ENCODE measurements around the gene MUS81. TPM values are rescaled to one million over a fixed set of nuclear protein-coding genes. Genes with fewer than 3 reads are reported as not detected.

Gene MUS81
- total and polyA plus RNA-seq, 2 of the 4 experiments (the other 2 are of a cell fraction) = 23.7 to 47.9 TPM

DNA sequence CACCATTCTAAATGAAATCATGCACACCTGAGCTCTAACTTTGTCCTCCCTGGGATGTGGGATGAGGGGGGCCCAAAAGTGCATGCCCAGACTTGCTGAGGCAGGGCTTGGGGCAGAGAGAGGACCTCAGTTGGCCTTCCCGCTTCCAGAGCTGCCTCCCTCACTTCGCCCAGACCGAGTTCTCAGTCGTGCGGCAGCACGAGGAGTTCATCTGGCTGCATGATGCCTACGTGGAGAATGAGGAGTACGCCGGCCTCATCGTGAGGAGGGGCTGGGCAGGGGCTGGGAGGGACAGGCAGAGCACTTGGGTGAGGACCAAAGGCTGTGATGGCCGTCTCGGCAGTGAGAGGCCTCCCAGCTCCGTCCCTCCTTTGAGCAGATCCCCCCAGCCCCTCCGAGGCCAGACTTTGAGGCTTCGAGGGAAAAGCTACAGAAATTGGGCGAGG lies 10.4 kb upstream of the MUS81 start:
- ChIA-PET CTCF (no interaction called here), POLR2A (ENCODE audit: unreplicated experiment) (interaction anchor here (0.5 kb wide), 1 partner anchor 11 kb away, joined by 3 read pairs; no protein-coding TSS in a partner anchor)
- no peak for DNase-seq
- peak overlapping the region; percentile 65 for H2AK9ac ChIP-seq (replicated peaks; ENCODE audit: low read depth, low read length, poor library complexity)
- no peak overlapping the region for H2BK15ac ChIP-seq (ENCODE audit: low read depth, low read length)
- H2BK5ac ChIP-seq (ENCODE audit: low read depth, low read length, poor library complexity, severe bottlenecking) = no peak overlapping the region
- peaks cover 19 to 37% of the 10 kb centered on the region in 2 experiments for H3K79me1 ChIP-seq (ENCODE audit: low read depth in 1 of 2, low read length in 2 of 2)
- no peak overlapping the region for H4K91ac ChIP-seq (ENCODE audit: insufficient read depth, low read depth, low read length)
- peaks cover 41% of the 10 kb centered on the region for H3K36me3 ChIP-seq (ENCODE audit: control insufficient read depth, insufficient read depth, low read length)
- peaks cover 18% of the 10 kb centered on the region; the same call in 1 of the 2 replicates for H3K9me1 ChIP-seq (ENCODE audit: insufficient read depth, low read length)
- no peak overlapping the region for H3K14ac ChIP-seq (replicated peaks; ENCODE audit: low read depth, low read length)
- H3K27me3 ChIP-seq (ENCODE audit: control insufficient read depth, insufficient read depth, low read length) = no peaks in the 10 kb centered on the region
- H2AFZ ChIP-seq (replicated peaks; ENCODE audit: low read length, poor library complexity) = peak overlapping the region; percentile 14
- H4K8ac ChIP-seq (ENCODE audit: low read depth in 2 of 2, low read length in 2 of 2) = no peak overlapping the region
- in situ Hi-C loops (cut with MboI; ENCODE audit: low sequenced_read_pairs) = no loop called here
- H3K4me1 ChIP-seq (ENCODE audit: control insufficient read depth, insufficient read depth, low read length) = no peaks in the 10 kb centered on the region; the same call in 1 of the 2 replicates
- H3K4me3 ChIP-seq (ENCODE audit: insufficient read depth, low read depth, low read length) = no peak overlapping the region
- H3K9ac ChIP-seq (ENCODE audit: low read depth, low read length) = no peak overlapping the region
- H3K4me2 ChIP-seq (ENCODE audit: low read depth, low read length) = no peak overlapping the region
- no peaks in the 10 kb centered on the region for H3K9me3 ChIP-seq (ENCODE audit: control insufficient read depth, insufficient read depth, low read length)
- H3K18ac ChIP-seq (ENCODE audit: low read depth, low read length) = no peak overlapping the region
- no peak overlapping the region for H2BK120ac ChIP-seq (ENCODE audit: low read depth, low read length)
- no peak overlapping the region for H4K5ac ChIP-seq (ENCODE audit: low read depth, low read length)
- ATAC-seq (ENCODE audit: low read depth) = no peak
- H3K56ac ChIP-seq (ENCODE audit: extremely low read depth, insufficient read depth, low read length) = no peak overlapping the region
- H4K20me1 ChIP-seq (ENCODE audit: insufficient read depth, low read length) = peaks cover 48% of the 10 kb centered on the region
- intact Hi-C loops (cut with micrococcal nuclease) = no loop called here
- WGBS, 2 experiments (ENCODE audit: extremely low coverage in 2 of 2, insufficient read length in 1 of 2) = 30% methylated on average over 4 of the region's 16 CpGs; no CpG with 5 or more reads in 1 of the 2 experiments
- no peak overlapping the region for H3K27ac ChIP-seq (ENCODE audit: insufficient read depth, low read length)
- H3K23ac ChIP-seq (ENCODE audit: low read depth, low read length) = peak overlapping the region; percentile 51; the same call in 1 of the 2 replicates
- H2AK5ac ChIP-seq (ENCODE audit: low read depth, low read length) = 0 out of 2 replicates have a peak overlapping the region, but pooled peaks have one; percentile 15
- TF ChIP-seq CHD1 (IDR thresholded peaks at IDR 0.05; ENCODE audit: low read depth, low read length) = no peak
- no peak for TF ChIP-seq POLR2A (IDR thresholded peaks at IDR 0.05; ENCODE audit: low read depth, low read length)
- no peak for TF ChIP-seq MAZ (IDR thresholded peaks at IDR 0.05; ENCODE audit: borderline replicate concordance, low read depth, low read length)
- TF ChIP-seq, protein P1, sequence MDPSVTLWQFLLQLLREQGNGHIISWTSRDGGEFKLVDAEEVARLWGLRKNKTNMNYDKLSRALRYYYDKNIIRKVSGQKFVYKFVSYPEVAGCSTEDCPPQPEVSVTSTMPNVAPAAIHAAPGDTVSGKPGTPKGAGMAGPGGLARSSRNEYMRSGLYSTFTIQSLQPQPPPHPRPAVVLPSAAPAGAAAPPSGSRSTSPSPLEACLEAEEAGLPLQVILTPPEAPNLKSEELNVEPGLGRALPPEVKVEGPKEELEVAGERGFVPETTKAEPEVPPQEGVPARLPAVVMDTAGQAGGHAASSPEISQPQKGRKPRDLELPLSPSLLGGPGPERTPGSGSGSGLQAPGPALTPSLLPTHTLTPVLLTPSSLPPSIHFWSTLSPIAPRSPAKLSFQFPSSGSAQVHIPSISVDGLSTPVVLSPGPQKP (IDR thresholded peaks at IDR 0.05; ENCODE audit: borderline replicate concordance, low read depth, low read length) = no peak
- TF ChIP-seq FOS (IDR thresholded peaks at IDR 0.05; ENCODE audit: low read depth, low read length) = no peak
- no peak for TF ChIP-seq NFE2L2 (IDR thresholded peaks at IDR 0.05; ENCODE audit: low read depth, low read length)
- TF ChIP-seq, protein P2, sequence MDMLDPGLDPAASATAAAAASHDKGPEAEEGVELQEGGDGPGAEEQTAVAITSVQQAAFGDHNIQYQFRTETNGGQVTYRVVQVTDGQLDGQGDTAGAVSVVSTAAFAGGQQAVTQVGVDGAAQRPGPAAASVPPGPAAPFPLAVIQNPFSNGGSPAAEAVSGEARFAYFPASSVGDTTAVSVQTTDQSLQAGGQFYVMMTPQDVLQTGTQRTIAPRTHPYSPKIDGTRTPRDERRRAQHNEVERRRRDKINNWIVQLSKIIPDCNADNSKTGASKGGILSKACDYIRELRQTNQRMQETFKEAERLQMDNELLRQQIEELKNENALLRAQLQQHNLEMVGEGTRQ (IDR thresholded peaks at IDR 0.05; ENCODE audit: low read depth, low read length) = no peak
- TF ChIP-seq MAFK (IDR thresholded peaks at IDR 0.05; ENCODE audit: low read depth, low read length) = no peak
- TF ChIP-seq RAD21 (IDR thresholded peaks at IDR 0.05; ENCODE audit: low read length) = no peak
- TF ChIP-seq RCOR1 (IDR thresholded peaks at IDR 0.05; ENCODE audit: insufficient replicate concordance, low read length) = no peak
- no peak for TF ChIP-seq SMC3 (IDR thresholded peaks at IDR 0.05; ENCODE audit: low read depth, low read length)
- TF ChIP-seq, protein P3, sequence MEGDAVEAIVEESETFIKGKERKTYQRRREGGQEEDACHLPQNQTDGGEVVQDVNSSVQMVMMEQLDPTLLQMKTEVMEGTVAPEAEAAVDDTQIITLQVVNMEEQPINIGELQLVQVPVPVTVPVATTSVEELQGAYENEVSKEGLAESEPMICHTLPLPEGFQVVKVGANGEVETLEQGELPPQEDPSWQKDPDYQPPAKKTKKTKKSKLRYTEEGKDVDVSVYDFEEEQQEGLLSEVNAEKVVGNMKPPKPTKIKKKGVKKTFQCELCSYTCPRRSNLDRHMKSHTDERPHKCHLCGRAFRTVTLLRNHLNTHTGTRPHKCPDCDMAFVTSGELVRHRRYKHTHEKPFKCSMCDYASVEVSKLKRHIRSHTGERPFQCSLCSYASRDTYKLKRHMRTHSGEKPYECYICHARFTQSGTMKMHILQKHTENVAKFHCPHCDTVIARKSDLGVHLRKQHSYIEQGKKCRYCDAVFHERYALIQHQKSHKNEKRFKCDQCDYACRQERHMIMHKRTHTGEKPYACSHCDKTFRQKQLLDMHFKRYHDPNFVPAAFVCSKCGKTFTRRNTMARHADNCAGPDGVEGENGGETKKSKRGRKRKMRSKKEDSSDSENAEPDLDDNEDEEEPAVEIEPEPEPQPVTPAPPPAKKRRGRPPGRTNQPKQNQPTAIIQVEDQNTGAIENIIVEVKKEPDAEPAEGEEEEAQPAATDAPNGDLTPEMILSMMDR (conservative IDR thresholded peaks at IDR 0.05; ENCODE audit: low read depth, low read length) = no peak
- no peak for TF ChIP-seq RFX5 (IDR thresholded peaks at IDR 0.05; ENCODE audit: low read depth, low read length)
- TF ChIP-seq MXI1 (IDR thresholded peaks at IDR 0.05; ENCODE audit: borderline replicate concordance, low read depth, low read length) = no peak
- TF ChIP-seq BHLHE40 (IDR thresholded peaks at IDR 0.05; ENCODE audit: low read depth, low read length) = no peak
- no peak for TF ChIP-seq CEBPB (IDR thresholded peaks at IDR 0.05; ENCODE audit: low read depth, low read length)
- BruUV-seq (replicated peaks) = no TSS peak
- dilution Hi-C loops (cut with HindIII; ENCODE audit: low sequenced_read_pairs, unreplicated experiment) = no loop called here
- H3K4ac ChIP-seq (ENCODE audit: low read depth, low read length) = peak overlapping the region; percentile 35; the same call in 1 of the 2 replicates
- H2BK20ac ChIP-seq (ENCODE audit: low read depth, low read length) = no peak overlapping the region

Data from IMR-90 (cell line).